GM19239 (cell line): ENCODE measurements around the gene TMIGD2.

Experiments
- DNase-seq: peaks from one replicate; pipeline ENCODE4 v3.0.0; 2011; ENCODE audit warnings: low spot score; ENCODE audit not compliant: insufficient read length
- FAIRE-seq: peaks from 2 replicates; lab custom pipeline; 2011; peaks lifted over from hg19 to GRCh38; lab: Jason Lieb, UNC

The TMIGD2 gene

GRCh38 chr19:4327252-4327876 lies 25.2 kb upstream of the TMIGD2 start:
- DNase-seq (no peak), FAIRE-seq (peak; percentile 77)

GRCh38 chr19:4326837-4327251 lies 24.7 kb upstream of the TMIGD2 start:
- DNase-seq = no peak
- FAIRE-seq = no peak

GRCh38 chr19:4326215-4326836 lies 24.1 kb upstream of the TMIGD2 start:
- FAIRE-seq (no peak), DNase-seq (no peak)

GRCh38 chr19:4324228-4324627 lies 22.0 kb upstream of the TMIGD2 start:
- DNase-seq = no peak
- no peak for FAIRE-seq

GRCh38 chr19:4323692-4324091 lies 21.5 kb upstream of the TMIGD2 start:
- no peak for FAIRE-seq
- no peak for DNase-seq

GRCh38 chr19:4322942-4323665 lies 20.9 kb upstream of the TMIGD2 start:
- FAIRE-seq = no peak
- DNase-seq = no peak

GRCh38 chr19:4320419-4320818 lies 18.2 kb upstream of the TMIGD2 start:
- no peak for FAIRE-seq
- DNase-seq = no peak

GRCh38 chr19:4319067-4319718 lies 17.0 kb upstream of the TMIGD2 start:
- DNase-seq (no peak), FAIRE-seq (no peak)

GRCh38 chr19:4318460-4318859 lies 16.3 kb upstream of the TMIGD2 start:
- no peak for FAIRE-seq
- DNase-seq = no peak

- DNase-seq (no peak), FAIRE-seq (no peak)
Measured at GRCh38 chr19:4316956-4317355, 14.8 kb upstream of the TMIGD2 start.

- FAIRE-seq = no peak
Measured at GRCh38 chr19:4313847-4314490, 11.8 kb upstream of the TMIGD2 start.

GRCh38 chr19:4310247-4311121 lies 8.3 kb upstream of the TMIGD2 start:
- FAIRE-seq = no peak
- DNase-seq = no peak

More at GRCh38 chr19:4313847-4314490, 11.8 kb upstream of the TMIGD2 start:
- DNase-seq = no peak

GRCh38 chr19:4305659-4306058 lies 3.5 kb upstream of the TMIGD2 start:
- DNase-seq (no peak), FAIRE-seq (no peak)

GRCh38 chr19:4305257-4305612 lies 3.0 kb upstream of the TMIGD2 start:
- DNase-seq = no peak
- FAIRE-seq = no peak

GRCh38 chr19:4304538-4305256 lies 2.5 kb upstream of the TMIGD2 start, which contains the start of gene FSD1:
TSS of gene FSD1 (plus strand) at chr19:4304598. CDS start at chr19:4304747, 149 bp downstream.
- FAIRE-seq (peak; percentile 66), DNase-seq (peak; percentile 94)

GRCh38 chr19:4303819-4304537 lies 1.8 kb upstream of the TMIGD2 start:
- FAIRE-seq (no peak), DNase-seq (no peak)

GRCh38 chr19:4301590-4302242 lies 473 bp downstream of the TMIGD2 start:
- no peak for DNase-seq
- no peak for FAIRE-seq

- DNase-seq = no peak
- no peak for FAIRE-seq
Measured at GRCh38 chr19:4300589-4300988, 1.6 kb downstream of the TMIGD2 start.
